Hepatocyte (in vitro differentiated cells): ENCODE results near the gene USP37.

Experiments
- CTCF ChIP-seq: fragments of 200-600 bp; sonication (generic); IDR thresholded peaks from 2 replicates; pipeline ENCODE4 v1.5.1; 2016; ENCODE audit warnings: antibody characterized with exemption, mild to moderate bottlenecking; ENCODE audit not compliant: poor library complexity
- EZH2 ChIP-seq: fragments of 200-600 bp; sonication (generic); IDR thresholded peaks from 2 replicates; pipeline ENCODE4 v1.6.1; 2016; ENCODE audit warnings: antibody characterized with exemption, mild to moderate bottlenecking, borderline replicate concordance
- EZH2phosphoT487 ChIP-seq: fragments of 200-600 bp; sonication (generic); IDR thresholded peaks from one replicate; pipeline ENCODE4 v1.6.1; 2018; ENCODE audit warnings: antibody characterized with exemption, mild to moderate bottlenecking, low read depth, moderate library complexity; ENCODE audit not compliant: unreplicated experiment, severe bottlenecking

GRCh38 chr2:218472988-218473387 is 95.2 kb downstream of the USP37 start:
- TF ChIP-seq CTCF (no peak), EZH2phosphoT487 (no peak), EZH2 (no peak)
